HTERT RPE-1 (cell line): ENCODE data around the gene DCUN1D3.

Source experiments
- in situ Hi-C: fragments of 300-500 bp; cut with MboI; formaldehyde crosslinking; loops from 4 replicates; pipeline ENCODE4 v1.14.3; 2020; ENCODE audit warnings: low sequenced_read_pairs

The DCUN1D3 gene

DNA sequence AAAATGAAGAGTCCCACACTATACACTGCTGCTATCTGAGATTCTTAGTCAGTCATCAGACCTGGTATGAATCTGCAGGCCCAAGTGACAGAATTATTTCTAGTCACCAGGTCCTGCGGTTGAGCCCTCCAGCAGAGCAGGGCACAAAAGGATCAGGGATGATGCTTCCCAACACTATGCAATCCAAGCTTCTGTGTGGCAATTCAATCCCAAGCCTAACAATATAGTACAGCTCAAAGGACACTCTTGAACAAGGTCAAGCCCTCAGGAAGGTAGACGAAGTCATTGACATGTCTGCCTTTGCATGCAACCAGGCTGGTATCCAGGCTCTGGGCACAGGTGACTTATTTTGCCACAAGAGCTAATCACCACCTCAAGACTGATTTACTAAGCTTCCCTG is 5.8 kb downstream of the DCUN1D3 start:
- in situ Hi-C loops, result no loop called here

DNA sequence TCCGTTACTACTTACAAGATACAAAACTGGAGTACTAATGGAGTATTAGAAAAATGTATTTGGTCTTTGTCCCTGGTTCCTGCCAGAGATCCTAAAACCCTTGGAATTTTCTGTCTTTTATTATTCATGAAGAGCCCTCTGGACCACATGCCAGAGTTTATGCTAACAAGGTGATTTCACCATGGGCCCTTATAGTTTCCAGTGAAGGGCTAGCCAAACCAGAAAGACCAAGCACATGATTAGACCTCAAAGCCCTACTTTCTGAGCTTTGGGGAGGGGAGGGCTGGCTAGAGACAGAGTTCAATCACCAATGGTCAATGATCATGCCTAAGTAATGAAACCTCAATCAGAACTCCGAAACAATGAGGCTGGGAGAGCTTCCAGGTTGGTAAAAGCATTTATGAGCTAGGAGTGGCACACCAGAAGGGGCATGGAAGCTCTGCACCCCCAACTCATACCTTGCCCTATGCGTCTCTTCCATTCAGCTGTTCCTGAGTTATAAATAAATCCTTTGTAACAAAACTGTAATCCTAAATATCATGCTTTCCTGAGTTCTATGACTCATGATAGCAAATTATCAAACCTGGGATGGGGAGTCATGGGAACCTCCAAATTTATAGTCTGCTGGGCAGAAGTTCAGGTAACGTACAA is 10.4 kb downstream of the DCUN1D3 start:
- in situ Hi-C loops, result no loop called here

DNA sequence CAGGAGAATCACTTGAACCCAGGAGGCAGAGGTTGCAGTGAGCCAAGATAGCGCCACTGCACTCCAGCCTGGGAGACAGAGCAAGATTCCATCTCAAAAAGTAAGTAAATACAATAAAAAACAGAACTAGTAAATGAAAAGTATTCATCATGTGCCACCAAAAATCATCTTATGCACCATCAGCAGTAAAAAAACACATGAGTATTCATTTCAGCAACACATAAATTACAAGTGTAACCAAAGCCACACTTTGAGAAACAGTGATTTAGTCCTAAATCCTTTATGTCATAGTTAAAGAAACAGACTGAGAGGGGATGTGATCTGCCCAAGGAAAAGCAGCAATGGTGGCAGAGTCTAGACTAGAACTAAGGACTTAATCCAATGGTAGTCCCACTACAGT is 13.0 kb downstream of the DCUN1D3 start:
- in situ Hi-C loops, result no loop called here

DNA sequence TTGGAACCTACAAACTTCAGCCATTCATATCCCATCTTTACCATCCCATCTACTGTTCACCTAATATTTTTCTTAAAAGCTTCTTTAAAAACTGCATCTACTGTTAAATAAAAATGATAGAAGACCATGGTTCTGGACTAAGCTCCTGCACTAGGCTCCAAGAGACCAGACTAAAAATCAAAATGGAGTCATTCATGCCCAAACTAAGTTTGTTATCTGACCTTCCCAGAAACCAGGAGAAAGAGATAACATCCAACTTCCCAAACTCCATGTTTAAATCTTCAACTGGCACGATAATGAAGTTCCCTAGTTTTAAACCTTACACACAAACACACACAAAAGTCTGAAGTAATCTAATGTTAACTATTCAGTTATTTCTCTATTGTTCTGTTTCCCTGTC is 13.8 kb downstream of the DCUN1D3 start:
- in situ Hi-C loops, result no loop called here

DNA sequence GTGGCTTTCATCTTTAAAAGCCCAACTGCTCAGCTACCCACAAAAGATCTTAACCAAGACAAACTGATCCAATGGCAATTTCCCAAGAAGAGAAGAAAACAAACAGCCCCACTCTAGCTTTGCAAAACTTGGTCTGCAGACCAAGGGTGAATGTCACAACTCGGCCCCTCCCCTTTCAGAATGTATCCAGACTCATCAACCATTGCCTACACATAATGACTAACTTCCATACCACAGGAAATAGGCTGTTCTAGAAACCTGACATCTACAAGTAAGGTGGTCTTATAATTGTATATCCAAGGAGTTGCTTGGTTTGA is 16.0 kb downstream of the DCUN1D3 start:
- in situ Hi-C loops, result no loop called here

DNA sequence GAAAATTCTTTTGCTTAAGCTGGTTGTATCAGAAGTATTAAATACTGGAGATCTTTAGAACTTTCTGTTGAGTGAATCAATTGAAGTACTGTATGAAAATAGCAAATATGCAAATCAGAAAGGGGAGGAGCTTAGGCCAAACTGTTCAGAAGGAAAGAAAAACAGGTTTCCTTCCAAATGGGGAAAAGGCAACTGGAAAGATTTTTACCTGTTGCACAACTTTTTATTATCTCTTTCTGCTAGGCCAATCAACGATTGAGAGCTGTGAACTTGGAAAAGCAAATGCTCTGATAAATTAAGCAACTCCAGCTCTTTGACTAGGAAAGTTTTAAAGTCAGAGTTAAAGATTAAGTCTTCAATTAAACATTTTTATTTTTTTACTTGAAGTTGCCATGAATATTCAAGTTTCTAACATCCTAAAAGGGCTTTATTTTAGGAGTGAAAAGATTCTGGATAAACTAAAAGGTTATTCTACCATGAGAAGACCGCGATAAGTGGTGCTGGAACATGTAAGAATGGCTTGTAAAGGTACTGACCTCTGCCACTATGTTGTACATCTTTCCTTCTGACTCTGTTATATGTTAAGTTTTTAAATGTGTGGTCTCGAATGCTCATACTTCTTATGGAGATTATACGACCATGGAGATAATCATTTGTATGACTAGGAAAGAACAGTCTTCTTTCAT is 16.5 kb downstream of the DCUN1D3 start:
- in situ Hi-C loops, result no loop called here

DNA sequence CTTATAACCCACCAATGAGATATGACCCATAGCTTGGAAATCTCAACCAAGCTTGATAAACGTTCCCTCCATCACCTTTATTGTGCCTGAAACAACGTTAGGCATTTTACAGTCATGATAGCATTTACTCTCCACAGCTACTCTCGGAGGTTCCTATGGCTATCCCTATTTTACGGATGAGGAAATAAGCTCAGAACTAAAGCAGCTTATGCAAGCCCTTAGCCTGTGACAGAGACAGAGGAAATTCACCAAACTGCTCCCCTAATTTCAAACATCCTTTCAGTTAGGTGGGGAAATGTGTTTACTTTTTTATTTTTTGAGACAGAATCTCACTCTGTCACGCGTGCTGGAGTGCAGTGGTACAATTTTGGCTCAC is 18.7 kb downstream of the DCUN1D3 start:
- in situ Hi-C loops, result no loop called here

DNA sequence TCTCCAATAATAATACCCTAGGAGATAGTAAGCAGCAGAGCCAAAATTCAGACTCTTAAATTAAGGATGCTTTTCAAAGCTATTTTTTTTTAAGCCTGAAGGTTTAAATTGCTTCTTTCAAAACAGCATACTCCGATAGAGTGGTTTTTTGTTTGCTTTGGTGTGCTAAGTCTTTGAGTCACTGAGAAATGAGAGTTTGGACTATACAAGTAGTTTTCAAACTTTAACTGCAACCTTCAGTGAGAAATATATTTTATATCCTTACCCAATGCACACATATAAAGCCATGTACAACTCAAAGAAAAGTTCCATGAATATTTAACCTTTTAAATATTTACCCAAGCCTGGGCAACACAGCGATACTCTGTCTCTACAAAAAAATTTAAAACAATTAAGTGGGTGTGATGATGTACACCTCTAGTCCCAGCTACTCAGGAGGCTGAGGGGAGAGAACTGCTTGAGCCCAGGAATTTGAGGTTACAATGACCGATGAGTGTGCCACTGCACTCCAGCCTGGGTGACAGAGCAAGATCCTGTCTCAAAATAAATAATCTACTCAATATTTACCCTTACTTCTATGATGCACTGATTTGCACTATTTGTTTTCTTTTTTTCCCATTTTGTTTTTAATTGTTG is 19.2 kb downstream of the DCUN1D3 start:
- in situ Hi-C loops, result no loop called here

DNA sequence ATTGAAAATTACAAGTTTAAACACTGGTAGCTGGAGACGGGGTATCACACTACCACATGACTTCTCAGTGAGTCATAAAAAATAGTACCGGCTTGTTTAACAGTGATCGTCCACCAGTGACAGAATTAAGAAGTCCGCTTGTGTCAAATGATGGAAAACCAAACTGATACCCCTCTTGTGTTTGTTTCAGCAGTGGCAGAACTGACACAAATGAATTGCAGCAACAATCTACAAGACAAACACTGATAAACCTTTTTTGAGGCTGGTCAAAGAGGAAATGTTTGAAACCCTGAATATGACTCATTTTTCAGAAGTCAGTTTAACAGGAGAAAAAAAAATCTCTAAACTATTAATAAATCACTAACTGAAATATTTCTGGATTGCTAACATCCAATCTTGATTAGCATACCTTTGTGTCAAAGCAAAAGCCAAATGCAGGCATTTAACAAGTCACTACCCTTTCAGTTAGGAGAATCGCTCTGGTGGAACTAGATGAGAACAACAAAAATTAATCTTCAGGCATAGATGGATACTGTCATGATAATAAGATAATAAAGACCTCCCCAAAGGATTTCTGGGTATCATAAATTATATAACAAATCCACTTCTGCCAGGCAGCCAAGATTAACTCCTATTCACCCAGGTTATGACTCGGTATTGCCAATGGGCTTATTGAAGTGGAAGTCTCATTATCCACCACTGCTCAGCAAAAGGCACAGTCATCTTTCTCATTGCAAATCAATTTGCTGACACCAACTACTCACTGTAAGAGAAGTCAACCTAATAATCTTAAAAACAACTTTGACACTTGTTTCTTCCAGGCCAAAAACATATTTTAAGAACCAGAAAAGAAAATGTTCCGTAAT is 20.8 kb downstream of the DCUN1D3 start:
- in situ Hi-C loops, result no loop called here

DNA sequence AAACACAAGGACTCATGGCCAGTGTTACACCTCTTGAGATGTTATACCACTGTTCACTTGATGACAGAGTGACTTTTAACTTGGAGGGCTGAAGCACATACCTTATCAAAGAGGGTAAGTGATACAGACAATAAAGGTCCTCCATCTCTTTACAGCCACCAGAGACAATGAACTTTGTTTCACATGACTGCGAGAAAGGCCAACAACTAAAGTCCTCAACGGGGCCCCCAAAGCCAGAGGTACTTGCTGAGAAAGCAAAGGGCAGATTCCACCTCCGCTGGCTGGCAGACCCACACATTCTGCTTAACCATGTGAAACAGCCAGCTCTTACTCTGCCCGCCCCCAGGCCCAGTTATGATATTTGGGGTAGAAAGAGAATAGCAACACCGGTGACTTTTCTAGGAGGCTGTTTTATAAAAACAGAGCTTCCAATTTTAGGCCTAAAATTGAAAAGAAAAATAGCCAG is 21.4 kb downstream of the DCUN1D3 start:
- in situ Hi-C loops, result no loop called here

DNA sequence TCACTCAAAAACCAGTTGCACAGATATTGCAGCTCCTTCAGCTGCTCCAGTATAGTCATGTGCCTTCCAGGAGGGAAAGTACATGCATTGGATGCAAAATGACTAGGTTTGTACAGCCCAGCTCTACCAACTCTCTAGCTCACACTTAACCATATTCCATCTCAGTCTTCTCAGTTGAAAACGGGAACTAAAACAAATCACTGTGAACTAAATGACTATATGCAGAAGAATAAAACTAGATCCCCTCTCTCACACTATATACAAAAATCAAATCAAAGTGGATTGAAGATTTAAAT is 24.9 kb downstream of the DCUN1D3 start:
- in situ Hi-C loops, result no loop called here

DNA sequence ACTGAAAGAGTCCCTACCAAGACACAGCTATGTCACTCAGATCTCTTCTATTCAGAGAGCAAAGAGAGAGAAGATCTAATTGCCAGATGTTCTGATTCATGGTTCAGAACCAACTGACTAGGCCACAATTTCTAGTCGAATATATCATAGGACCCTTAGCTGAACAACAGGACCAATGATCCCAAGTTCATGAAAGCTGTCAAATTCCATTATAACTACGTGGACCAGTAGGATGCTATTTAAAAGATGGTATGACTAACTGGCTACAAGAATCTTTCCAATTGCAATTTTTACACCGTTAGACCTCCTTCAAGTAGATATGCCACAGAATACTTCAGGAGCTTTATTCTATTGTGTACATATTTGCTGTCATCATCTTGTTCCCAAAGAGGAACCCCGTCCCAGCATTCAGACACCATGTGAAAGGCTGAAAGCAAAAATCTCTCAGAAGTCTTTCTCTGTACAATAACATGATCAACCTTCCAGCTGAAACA is 26.0 kb downstream of the DCUN1D3 start:
- in situ Hi-C loops, result no loop called here

DNA sequence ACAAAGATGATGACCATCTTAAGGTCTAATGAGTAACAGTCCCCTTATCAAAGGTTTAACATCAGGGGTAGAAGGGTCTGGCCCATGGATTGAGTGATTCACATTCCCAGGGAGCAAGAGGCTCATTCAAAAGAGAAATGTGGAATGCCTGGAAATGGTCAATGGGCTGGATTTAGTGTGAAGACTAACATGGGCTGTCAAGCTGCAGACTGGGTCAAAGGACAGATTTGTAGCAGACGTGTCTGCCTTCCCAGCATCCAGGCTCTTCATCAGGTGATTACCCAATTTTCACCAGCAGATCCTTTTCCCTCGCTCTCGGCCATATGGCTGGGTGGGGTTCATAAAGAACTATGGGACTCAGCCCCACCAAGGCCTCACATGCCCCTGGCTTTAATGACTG is 26.8 kb downstream of the DCUN1D3 start:
- in situ Hi-C loops, result no loop called here

DNA sequence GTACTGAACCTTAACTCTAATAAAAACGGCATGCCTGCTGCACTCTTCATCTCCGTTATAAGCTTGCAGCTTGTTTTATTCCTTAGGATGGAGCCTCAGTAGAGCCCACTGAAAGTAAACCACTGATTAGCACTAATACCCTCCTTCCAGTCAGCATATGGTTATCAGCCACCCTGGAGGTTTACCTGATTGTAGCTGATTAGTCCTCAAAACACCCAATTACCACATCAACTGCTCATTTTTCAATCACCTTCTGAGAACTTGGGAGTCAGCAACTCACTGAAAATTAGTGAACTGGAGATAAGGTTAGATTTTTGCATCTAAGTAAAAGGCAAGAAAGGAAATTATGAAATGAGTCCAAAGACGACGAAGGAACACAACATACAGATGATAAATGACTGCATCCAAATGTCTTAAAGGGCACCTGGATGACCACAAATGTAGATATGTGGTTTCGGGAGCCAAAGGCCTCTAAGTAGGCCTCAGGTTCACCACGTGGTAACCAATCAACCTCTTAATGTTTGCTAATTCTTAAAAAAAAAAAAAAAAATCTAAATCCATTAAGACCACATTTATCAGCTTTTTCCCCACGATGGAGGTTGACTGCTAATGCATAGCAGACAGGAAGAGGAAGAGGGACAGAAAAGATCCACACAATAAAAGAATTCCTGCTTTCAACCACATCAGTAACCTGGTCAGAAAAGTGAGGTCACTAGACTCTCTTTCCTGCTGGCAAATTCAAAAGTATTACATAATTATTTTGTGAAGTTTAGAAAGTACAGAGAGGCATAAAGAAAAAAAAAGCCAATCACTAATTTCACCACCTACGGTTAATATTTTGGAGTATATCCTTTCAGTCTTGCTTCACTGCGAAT is 28.0 kb downstream of the DCUN1D3 start:
- in situ Hi-C loops, result no loop called here

DNA sequence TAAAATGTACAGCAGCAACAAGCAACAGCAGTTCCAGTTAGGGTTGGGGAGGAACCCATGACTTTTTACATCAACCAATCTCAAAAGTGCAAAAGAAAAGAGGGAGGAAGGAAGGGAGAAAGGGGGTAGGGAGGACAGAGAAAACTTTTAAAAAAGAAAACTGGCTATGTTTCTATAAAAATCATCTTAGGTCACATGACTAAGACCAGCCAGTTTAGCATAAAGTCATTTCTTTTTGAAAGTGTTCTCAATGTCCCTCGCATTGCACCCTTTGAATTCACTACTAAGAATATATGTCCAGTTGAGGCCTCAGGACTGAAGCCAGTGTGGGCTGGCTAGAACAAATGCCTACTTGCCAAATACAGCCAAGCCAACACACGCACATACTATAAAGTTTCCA is 28.9 kb downstream of the DCUN1D3 start:
- in situ Hi-C loops, result no loop called here

DNA sequence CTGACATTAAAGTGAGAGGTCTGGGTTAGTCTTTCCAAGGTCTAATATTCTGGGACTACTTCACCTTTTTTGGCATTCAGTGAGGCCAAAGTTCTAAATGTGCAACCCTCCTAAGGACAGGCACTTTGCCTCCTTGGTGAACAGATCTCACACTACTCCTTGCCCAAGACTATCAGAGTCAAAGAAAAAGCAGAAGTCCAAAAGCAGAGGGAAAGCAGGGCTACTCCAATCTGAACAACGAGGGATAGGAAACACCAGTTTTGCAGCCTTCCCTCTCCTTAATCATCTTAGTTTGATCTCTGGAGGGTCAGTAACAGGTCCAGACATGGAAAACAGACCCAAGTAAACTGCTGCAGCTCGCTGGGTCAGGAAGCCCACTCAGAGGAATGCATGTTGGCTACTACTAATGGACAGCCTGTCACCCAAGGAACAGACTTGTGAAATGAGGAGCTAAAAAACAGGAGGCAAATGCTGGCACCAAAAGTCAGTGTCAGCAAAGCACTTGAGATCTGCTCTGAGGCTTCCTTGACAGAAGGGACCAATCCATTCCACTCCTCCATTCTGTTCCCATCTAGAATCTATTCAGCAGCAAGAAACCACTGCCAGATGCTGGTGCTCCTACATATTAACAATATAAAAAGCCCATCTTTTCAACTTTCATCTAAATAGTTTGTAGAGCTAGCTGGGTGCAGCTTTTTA is 29.9 kb downstream of the DCUN1D3 start:
- in situ Hi-C loops, result no loop called here

DNA sequence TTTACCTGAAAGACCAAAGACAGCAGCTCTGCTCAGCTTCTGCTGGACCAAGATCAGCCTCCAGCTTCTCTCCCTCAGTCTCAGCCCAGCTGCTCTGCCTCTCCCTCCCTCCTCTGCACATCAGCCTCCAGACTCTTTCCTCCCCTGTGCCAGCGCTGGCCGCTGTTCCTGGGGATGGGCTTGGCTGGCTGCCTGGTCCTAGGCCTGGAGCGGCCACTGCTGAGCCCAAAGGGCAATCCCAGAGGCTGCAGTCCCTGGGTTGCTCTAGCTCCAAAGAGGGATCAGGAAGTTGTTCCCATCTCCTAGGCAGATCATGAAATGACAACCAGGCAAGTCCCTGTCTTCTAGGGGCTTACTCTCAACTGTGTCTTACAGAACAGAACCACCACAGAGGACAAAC is 31.3 kb downstream of the DCUN1D3 start:
- in situ Hi-C loops, result no loop called here

DNA sequence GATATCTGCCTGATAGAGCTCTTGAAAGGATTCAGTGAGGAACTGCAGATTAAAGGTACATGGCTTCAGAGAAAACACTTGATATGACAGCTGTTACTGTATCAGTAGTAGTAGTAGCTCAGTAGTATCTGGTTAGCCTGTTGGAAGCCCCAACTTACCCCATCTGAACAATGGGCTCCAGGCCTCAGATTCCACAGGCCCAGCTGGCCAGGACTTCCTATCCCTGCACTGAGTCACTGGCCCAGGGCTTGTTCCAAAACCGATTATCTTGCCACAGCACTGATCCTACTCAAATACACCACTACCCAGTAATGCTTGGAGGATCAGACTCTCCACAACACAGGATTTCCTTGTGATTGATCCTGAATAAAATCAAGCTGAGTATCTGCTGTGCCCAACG is 32.6 kb downstream of the DCUN1D3 start:
- in situ Hi-C loops, result no loop called here

DNA sequence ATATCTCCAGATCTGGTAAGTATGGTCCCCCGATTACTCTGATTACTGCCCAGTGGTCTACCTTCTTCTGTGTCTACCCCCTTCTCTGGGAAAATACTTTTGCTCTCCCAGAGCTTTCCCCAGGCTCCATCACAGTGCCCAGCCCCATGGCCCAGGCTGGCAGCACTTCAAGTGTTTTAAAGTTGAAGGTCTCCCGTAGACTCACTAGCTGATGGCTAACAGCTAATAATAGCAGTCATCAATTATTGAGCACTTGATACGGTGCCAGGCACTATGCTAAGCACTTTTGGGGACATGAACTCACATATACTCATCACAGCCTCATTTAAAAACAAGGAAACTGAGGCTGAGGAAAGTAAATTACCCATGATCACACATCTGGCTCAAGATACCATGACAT is 33.4 kb downstream of the DCUN1D3 start:
- in situ Hi-C loops, result no loop called here

DNA sequence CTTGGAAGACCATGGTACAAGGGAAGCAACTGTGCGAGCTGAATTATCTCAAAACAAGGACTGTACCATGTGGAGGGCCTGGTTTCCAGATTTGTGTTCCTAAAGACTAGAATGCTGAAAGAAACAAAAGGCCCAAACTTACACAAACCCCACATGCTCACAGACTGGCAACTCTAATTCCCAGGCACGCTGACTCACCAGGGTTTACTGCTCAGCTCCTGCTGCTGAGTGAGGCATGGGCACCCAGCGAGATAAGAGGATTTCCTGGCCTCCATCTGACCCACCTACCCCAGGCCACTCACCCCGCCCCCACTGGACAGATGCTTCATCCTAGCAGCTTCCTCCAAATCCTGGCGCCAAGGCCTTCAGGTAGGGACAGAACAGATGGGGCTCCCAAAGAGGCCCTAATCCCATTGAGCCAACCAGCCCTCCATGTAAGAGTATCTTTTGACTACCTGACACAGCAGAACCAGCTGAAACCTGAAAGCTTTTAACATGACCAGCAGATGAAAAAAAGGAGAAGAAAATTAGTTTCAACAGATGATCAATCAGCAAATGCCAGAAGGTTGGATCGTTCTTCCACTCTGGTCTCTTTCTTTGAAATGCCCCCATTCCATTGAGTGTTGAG is 33.9 kb downstream of the DCUN1D3 start:
- in situ Hi-C loops, result no loop called here
